ENCODE measurements around the gene DNTT.

DNA sequence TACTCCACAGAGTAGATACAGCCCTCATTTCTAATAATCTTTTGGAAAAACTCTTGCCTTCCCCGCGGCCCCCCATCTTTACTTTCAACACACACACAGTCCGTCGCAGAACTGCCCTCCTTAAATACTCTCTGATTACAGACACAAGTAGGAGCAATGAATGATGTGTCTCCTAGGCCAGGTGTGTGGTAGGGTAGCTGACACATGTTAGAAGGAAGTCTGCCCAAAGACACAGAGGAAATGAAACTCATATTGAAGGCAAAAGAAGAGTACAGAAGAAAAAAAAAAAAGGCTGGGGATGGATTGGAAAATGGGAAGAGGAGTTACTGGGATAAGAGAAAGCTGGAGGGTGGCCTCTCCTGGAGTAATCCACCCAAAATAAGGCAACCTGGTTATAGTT, 39.9 kb downstream of the DNTT start:
- TF ChIP-seq, protein P1, sequence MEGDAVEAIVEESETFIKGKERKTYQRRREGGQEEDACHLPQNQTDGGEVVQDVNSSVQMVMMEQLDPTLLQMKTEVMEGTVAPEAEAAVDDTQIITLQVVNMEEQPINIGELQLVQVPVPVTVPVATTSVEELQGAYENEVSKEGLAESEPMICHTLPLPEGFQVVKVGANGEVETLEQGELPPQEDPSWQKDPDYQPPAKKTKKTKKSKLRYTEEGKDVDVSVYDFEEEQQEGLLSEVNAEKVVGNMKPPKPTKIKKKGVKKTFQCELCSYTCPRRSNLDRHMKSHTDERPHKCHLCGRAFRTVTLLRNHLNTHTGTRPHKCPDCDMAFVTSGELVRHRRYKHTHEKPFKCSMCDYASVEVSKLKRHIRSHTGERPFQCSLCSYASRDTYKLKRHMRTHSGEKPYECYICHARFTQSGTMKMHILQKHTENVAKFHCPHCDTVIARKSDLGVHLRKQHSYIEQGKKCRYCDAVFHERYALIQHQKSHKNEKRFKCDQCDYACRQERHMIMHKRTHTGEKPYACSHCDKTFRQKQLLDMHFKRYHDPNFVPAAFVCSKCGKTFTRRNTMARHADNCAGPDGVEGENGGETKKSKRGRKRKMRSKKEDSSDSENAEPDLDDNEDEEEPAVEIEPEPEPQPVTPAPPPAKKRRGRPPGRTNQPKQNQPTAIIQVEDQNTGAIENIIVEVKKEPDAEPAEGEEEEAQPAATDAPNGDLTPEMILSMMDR (conservative IDR thresholded peaks at IDR 0.05; ENCODE audit: low read length), result no peak
- no peak for TF ChIP-seq EZH2phosphoT487 (IDR thresholded peaks at IDR 0.05; ENCODE audit: borderline replicate concordance, low read depth, low read length)

Measured in OCI-LY7 (cell line).